HG02678 (cell line): Measurements from ENCODE around the gene KLF9.
A peak's percentile ranks its signal among the peaks of the same experiment; 100 is the strongest.
"Not testable (repeated sequence)": the region's sequence is repeated elsewhere in the genome, so short reads cannot be mapped to it uniquely, and the experiment has no call there.

Experiments used
- ATAC-seq: cut with Tn5 transposase; IDR thresholded peaks from one replicate; pipeline ENCODE4 v1.9.1; 2021; ENCODE audit warnings: mild to moderate bottlenecking, moderate library complexity; ENCODE audit not compliant: unreplicated experiment

KLF9 gene

GRCh38 chr9:70405808-70406433 is 8.5 kb downstream of the KLF9 start:
- peak; percentile 30 for ATAC-seq

- no peak for ATAC-seq
These were observed 10.2 kb downstream of the KLF9 start for GRCh38 chr9:70404261-70404660.

GRCh38 chr9:70403618-70404025 is 10.8 kb downstream of the KLF9 start:
- ATAC-seq = no peak

GRCh38 chr9:70403166-70403565 is 11.3 kb downstream of the KLF9 start:
- no peak for ATAC-seq

DNA sequence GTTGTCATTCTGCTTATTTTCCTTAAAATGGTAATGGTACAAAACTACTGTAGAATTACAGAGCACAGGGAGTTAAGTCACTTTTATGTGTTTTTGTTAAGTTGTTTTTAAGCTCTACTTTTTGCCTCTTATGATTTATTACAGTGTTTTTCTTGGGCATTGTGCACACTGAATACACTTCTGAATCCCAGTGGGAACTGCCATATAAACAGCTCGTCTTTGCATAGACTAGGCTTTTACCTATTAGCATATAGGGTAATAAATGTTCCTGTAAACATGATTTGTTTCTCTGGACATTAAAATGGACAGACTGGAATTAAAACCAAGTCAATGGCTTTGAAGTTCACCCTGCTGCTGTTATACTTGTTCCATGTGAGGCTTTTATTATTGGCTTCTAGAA is 12.2 kb downstream of the KLF9 start:
- no peak for ATAC-seq

GRCh38 chr9:70401241-70401640 is 13.2 kb downstream of the KLF9 start:
- ATAC-seq = not testable (repeated sequence)

GRCh38 chr9:70400107-70400892 is 14.2 kb downstream of the KLF9 start:
- no peak for ATAC-seq

- ATAC-seq = no peak
These were observed 15.3 kb downstream of the KLF9 start for GRCh38 chr9:70399141-70399540.

DNA sequence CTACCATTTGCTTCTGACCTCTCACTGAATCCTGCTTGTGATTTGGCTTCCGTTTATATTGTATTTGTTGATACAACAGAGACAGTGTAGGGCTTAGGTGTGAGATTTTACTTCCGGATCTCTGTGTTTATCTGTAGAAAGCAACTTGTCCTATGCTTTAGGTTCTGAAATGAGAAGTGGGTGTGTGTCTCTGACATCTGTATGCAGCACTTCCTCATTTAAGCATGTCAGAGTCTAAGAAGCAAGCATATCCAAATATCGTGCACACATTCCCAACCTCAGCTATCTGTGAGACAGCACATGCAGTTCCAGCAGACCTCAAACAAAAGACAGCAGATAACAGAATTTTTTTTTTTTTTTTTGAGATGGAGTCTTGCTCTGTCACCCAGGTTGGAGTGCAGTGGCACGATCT is 16.3 kb downstream of the KLF9 start:
- ATAC-seq = peak; percentile 99

DNA sequence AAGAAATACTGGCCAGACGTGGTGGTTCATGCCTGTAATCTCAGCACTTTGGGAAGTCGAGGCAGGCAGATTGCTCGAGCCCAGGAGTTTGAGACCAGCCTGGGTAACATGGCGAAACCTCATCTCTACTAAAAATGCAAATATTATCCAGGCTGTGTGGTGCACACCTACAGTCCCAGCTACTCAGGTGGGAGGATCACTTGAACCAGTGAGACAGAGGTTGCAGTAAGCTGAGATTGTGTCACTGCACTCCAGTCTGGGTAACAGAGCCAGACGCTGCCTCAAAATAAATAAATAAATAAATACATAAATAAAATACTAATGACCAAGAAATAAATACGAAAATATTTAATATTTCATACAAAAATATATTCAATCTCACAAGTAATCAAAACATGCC is 18.8 kb downstream of the KLF9 start:
- no peak for ATAC-seq

DNA sequence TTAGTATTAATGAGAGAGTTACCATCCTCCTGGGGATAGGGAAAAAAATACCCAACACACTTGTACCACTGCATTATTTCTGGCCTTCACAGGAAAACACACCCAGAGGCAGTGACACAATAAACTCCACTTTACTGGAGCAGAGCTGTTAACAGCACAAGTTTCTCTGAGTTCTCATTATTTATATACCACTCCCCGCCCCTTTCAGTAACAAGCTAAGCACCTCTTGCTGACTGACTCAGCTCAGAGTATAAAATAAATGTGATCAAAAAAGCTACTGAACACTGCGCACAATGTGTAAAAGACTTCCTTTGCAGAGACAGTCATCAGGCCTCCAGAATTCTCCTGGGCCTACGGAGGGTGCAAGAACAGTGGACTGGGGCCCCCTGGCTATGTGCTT is 21.6 kb downstream of the KLF9 start:
- no peak for ATAC-seq

DNA sequence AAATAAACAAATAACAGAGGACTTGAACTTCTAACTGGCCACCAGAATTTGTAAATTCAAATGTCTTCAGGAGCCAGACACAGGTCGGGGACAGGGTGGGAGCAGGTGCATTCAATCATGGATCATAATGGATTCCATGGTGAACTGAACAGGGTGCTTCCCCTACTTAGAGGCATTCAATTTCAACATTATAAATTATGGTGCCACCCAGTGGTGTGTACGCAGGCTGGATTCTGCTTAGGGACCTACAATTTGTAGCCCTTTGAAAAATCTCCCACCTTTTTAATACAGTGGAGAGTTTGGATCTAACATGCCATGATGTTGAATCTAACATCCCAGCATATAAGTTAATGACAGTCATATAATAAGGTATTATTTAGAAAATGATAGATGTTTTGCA is 22.3 kb downstream of the KLF9 start:
- ATAC-seq = no peak

- ATAC-seq = no peak
These were observed 23.5 kb downstream of the KLF9 start for GRCh38 chr9:70390933-70391341.

DNA sequence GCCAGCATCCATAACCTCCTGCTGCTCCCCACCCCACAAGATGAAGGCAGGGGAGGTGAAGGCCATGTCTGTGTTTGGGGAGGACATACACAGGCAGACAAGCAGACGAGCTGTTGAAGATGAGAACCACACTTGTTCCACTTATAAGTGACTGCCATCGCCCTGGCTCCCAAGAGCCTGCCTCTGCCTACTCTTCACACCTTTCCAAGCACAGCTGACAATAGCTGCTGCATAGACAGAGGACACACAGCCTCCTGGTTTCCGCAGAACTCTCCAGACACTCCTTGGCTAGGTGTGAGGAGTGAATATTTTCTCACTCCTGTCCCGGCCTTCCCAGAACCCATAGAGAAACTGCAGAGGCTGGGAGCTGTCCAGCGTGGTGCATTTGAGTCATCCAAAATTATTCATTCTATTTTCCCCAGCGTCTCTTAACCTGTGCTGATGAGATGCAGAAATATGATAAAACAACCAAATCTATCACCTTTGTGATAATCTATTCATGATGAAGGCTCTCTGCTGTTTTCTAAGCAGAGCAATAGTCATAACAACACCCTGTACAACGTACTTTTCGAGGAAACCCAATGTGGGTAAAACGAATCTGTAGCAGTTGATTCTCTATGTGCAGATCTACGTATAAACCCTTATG is 24.7 kb downstream of the KLF9 start:
- no peak for ATAC-seq

DNA sequence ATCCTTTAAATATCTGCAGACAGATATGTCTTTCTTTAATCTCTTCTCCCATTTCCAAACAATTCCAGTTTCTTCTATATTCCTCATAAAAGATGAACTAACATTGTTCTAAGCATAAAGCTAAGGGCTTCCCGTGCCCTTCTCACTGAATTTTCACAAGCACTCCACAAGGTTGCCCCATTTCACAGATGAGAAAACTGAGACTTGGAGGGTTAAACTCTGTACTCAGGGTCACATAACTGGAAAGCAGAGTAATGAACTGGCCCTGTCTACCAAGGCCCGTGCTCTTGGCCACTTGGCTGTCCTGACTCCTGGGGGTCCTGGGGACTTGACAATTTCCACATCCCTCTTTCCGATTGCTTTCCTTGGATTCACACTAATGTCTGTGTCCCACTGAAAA is 25.3 kb downstream of the KLF9 start:
- no peak for ATAC-seq

DNA sequence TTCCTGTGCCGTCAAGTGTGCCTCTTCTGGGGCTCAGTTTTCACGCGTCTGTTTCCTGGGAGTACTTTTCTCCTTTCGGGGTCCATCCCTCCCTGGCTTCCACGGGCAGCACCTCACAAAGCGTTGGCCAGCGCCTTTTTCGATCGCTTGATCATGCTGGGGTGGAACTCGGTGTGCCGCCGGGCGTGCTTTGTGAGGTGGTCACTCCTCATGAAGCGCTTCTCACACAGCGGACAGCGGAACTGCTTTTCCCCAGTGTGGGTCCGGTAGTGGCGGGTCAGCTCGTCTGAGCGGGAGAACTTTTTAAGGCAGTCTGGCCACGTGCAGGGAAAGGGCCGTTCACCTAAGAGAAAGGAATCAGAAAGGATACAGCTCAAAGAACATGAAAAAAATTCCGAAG is 26.8 kb downstream of the KLF9 start:
- ATAC-seq = no peak

- ATAC-seq = no peak
These were observed 29.0 kb downstream of the KLF9 start for GRCh38 chr9:70385426-70385825.

- no peak for ATAC-seq
These were observed 31.5 kb downstream of the KLF9 start for GRCh38 chr9:70382709-70383605.

GRCh38 chr9:70382046-70382708 is 32.3 kb downstream of the KLF9 start:
- no peak for ATAC-seq

DNA sequence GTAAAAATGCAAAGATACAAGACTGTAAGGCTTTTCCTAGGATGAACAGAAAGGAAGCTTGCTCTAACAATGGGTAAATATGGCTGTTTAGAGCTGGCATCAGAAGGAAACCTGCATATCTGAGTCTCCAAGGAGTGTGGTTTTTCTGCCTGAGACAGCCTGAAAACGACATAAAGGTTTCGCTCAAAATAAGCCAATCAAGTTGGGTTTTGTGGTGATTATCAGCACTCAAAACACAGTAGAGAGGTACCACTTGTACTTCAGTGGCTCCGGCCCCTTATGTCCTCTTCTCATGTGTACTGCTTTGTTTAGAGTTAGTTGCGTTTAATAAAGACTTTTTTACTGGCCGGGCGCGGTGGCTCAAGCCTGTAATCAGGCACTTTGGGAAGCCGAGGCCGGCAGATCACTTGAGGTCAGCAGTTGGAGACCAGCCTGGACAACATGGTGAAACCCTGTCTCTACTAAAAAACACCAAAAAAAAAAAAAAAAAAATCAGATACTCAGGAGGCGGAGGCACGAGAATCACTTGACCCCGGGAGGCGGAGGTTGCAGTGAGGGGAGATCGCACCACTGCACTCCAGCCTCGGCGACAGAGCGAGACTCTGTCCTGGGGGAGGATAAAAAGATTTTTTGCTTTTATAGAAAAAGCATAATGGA is 39.4 kb downstream of the KLF9 start:
- no peak for ATAC-seq
